Neural cell (in vitro differentiated cells): ENCODE data around the gene ELK3.

ENCODE experiments used
- EP300 ChIP-seq: fragments of 450-650 bp; conservative IDR thresholded peaks from 2 replicates; pipeline ENCODE4 v1.6.1; 2014; ENCODE audit warnings: antibody characterized with exemption, mild to moderate bottlenecking, moderate library complexity; ENCODE audit not compliant: poor library complexity, severe bottlenecking
- EZH2 ChIP-seq: fragments of 200-600, 300-800 bp; shearing (Covaris generic), sonication (generic); IDR thresholded peaks from 2 replicates; pipeline ENCODE4 v1.6.1; 2014; ENCODE audit warnings: antibody characterized with exemption, low read length, borderline replicate concordance, mild to moderate bottlenecking; ENCODE audit not compliant: insufficient read depth, poor library complexity, severe bottlenecking
- POLR2AphosphoS5 ChIP-seq: IDR thresholded peaks from 2 replicates; pipeline ENCODE4 v1.6.1; 2012
- TF ChIP-seq, protein P1 (sequence below): fragments of 450-650 bp; IDR thresholded peaks from 2 replicates; pipeline ENCODE4 v1.5.1; 2014; ENCODE audit warnings: antibody characterized with exemption, mild to moderate bottlenecking, moderate library complexity; ENCODE audit not compliant: poor library complexity, severe bottlenecking
- TF ChIP-seq, protein P2 (sequence below): IDR thresholded peaks from 2 replicates; pipeline ENCODE4 v1.6.1; 2012; ENCODE audit warnings: borderline replicate concordance

- TF ChIP-seq, protein P1, sequence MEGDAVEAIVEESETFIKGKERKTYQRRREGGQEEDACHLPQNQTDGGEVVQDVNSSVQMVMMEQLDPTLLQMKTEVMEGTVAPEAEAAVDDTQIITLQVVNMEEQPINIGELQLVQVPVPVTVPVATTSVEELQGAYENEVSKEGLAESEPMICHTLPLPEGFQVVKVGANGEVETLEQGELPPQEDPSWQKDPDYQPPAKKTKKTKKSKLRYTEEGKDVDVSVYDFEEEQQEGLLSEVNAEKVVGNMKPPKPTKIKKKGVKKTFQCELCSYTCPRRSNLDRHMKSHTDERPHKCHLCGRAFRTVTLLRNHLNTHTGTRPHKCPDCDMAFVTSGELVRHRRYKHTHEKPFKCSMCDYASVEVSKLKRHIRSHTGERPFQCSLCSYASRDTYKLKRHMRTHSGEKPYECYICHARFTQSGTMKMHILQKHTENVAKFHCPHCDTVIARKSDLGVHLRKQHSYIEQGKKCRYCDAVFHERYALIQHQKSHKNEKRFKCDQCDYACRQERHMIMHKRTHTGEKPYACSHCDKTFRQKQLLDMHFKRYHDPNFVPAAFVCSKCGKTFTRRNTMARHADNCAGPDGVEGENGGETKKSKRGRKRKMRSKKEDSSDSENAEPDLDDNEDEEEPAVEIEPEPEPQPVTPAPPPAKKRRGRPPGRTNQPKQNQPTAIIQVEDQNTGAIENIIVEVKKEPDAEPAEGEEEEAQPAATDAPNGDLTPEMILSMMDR, result no peak
- TF ChIP-seq EP300, result no peak
- TF ChIP-seq POLR2AphosphoS5, result no peak
- TF ChIP-seq, protein P2, sequence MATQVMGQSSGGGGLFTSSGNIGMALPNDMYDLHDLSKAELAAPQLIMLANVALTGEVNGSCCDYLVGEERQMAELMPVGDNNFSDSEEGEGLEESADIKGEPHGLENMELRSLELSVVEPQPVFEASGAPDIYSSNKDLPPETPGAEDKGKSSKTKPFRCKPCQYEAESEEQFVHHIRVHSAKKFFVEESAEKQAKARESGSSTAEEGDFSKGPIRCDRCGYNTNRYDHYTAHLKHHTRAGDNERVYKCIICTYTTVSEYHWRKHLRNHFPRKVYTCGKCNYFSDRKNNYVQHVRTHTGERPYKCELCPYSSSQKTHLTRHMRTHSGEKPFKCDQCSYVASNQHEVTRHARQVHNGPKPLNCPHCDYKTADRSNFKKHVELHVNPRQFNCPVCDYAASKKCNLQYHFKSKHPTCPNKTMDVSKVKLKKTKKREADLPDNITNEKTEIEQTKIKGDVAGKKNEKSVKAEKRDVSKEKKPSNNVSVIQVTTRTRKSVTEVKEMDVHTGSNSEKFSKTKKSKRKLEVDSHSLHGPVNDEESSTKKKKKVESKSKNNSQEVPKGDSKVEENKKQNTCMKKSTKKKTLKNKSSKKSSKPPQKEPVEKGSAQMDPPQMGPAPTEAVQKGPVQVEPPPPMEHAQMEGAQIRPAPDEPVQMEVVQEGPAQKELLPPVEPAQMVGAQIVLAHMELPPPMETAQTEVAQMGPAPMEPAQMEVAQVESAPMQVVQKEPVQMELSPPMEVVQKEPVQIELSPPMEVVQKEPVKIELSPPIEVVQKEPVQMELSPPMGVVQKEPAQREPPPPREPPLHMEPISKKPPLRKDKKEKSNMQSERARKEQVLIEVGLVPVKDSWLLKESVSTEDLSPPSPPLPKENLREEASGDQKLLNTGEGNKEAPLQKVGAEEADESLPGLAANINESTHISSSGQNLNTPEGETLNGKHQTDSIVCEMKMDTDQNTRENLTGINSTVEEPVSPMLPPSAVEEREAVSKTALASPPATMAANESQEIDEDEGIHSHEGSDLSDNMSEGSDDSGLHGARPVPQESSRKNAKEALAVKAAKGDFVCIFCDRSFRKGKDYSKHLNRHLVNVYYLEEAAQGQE, result no peak
- no peak for TF ChIP-seq EZH2
Observed at GRCh38 chr12:96195845-96196451, 1.8 kb downstream of the ELK3 start.
